ENCODE measurements around the gene TADA2B.

The TADA2B gene

GRCh38 chr4:7009564-7009963 lies 33.6 kb upstream of the TADA2B start:
- no peak overlapping the region for H3K27ac ChIP-seq
- TF ChIP-seq CTCF (IDR thresholded peaks at IDR 0.05) (no peak), ZFX (IDR thresholded peaks at IDR 0.05; ENCODE audit: borderline replicate concordance) (no peak)

GRCh38 chr4:7013175-7013574 lies 30.0 kb upstream of the TADA2B start:
- no peak for TF ChIP-seq ZFX (IDR thresholded peaks at IDR 0.05; ENCODE audit: borderline replicate concordance)
- no peak for TF ChIP-seq CTCF (IDR thresholded peaks at IDR 0.05)
- no peak overlapping the region for H3K27ac ChIP-seq

- TF ChIP-seq CTCF (IDR thresholded peaks at IDR 0.05) (no peak), ZFX (IDR thresholded peaks at IDR 0.05; ENCODE audit: borderline replicate concordance) (no peak)
- H3K27ac ChIP-seq, result no peak overlapping the region
Observed at GRCh38 chr4:7014815-7015214, 28.4 kb upstream of the TADA2B start.

- no peak overlapping the region for H3K27ac ChIP-seq
Observed at GRCh38 chr4:7015383-7016035, 27.7 kb upstream of the TADA2B start.

GRCh38 chr4:7016086-7016485 lies 27.1 kb upstream of the TADA2B start:
- H3K27ac ChIP-seq, result no peak overlapping the region
- TF ChIP-seq CTCF (IDR thresholded peaks at IDR 0.05) (no peak), ZFX (IDR thresholded peaks at IDR 0.05; ENCODE audit: borderline replicate concordance) (no peak)

More at GRCh38 chr4:7015383-7016035, 27.7 kb upstream of the TADA2B start:
- TF ChIP-seq CTCF (IDR thresholded peaks at IDR 0.05) (no peak), ZFX (IDR thresholded peaks at IDR 0.05; ENCODE audit: borderline replicate concordance) (no peak)

- no peak for TF ChIP-seq CTCF (IDR thresholded peaks at IDR 0.05)
- TF ChIP-seq ZFX (IDR thresholded peaks at IDR 0.05; ENCODE audit: borderline replicate concordance), result no peak
- H3K27ac ChIP-seq, result no peak overlapping the region
Observed at GRCh38 chr4:7016512-7016911, 26.7 kb upstream of the TADA2B start.

GRCh38 chr4:7017446-7018048 lies 25.6 kb upstream of the TADA2B start:
- no peak overlapping the region for H3K27ac ChIP-seq
- TF ChIP-seq ZFX (IDR thresholded peaks at IDR 0.05; ENCODE audit: borderline replicate concordance) (no peak), CTCF (IDR thresholded peaks at IDR 0.05) (no peak)
